HCT116 (cell line): Measurements from ENCODE around the gene PTPN23. TPM values are rescaled to one million over a fixed set of nuclear protein-coding genes. Genes with fewer than 3 reads are reported as not detected.

Experiments used
- ATAC-seq: fragments of 200-7000 bp; cut with Tn5 transposase; 2 replicates; pipeline ENCODE4 v1.9.1; 2020; ENCODE audit warnings: mild to moderate bottlenecking, moderate library complexity
- BruUV-seq: library from RNA; stranded (reverse); fragments of 400-500 nt; replicated peaks from 2 replicates; lab custom pipeline; 2021; lab: Mats Ljungman, UMichigan
- CTCF ChIA-PET: fragments of 300-600 bp; sonication (Branson Sonifier 250); formaldehyde crosslinking; loops from one replicate; lab custom pipeline; 2021; ENCODE audit warnings: antibody characterized with exemption; lab: Charles Lee
- POLR2A ChIA-PET: fragments of 300-600, 350-600 bp; sonication (Branson Sonifier 250); formaldehyde crosslinking; loops from one replicate; lab custom pipeline; 2021; ENCODE audit warnings: antibody characterized with exemption; lab: Charles Lee
- RAD21 ChIA-PET, 2 experiments: fragments of 300-600 bp; sonication (Branson Sonifier 250); formaldehyde crosslinking; loops; one replicate each; lab custom pipeline; 2023; ENCODE audit warnings: low total read pairs in 2 of 2; ENCODE audit not compliant: uncharacterized antibody in 2 of 2, unreplicated experiment in 2 of 2, low non-redundant PET in 1 of 2; lab: Charles Lee
- DNase-seq: peaks from one replicate; pipeline ENCODE4 v3.0.0-alpha.2; 2010; ENCODE audit warnings: low read depth, low spot score
- H2AFZ ChIP-seq: fragments of 200-600 bp; shearing (Covaris generic), sonication (generic); 2 replicates; pipeline ENCODE4 v1.6.1; 2017; ENCODE audit warnings: low read depth, mixed run types, mixed read lengths, antibody characterized with exemption, low read length; ENCODE audit not compliant: poor library complexity, severe bottlenecking
- H3K27ac ChIP-seq: 2 replicates; pipeline ENCODE4 v1.5.1; 2012; ENCODE audit warnings: low read depth, low read length
- H3K27me3 ChIP-seq: fragments of 200-600 bp; sonication (generic); 2 replicates; pipeline ENCODE4 v1.6.1; 2016; ENCODE audit warnings: mixed run types, low read length, mixed read lengths; ENCODE audit not compliant: insufficient read depth
- H3K36me3 ChIP-seq, 2 experiments: fragments of 200-500 bp in 1 of 2; fragments of 200-600 bp in 1 of 2; sonication (Bioruptor generic) in 1 of 2; sonication (generic) in 1 of 2; 2 replicates each; pipeline versions ENCODE4 v1.5.1 to v1.6.1; 2014 to 2016; ENCODE audit warnings: low read length in 2 of 2, inconsistent platforms in 1 of 2, mixed read lengths in 1 of 2, mixed run types in 1 of 2; ENCODE audit not compliant: insufficient read depth in 2 of 2, control insufficient read depth in 1 of 2
- H3K4me1 ChIP-seq, 2 experiments: fragments of 200-600 bp in 1 of 2; sonication (generic) in 1 of 2; 2 replicates each; pipeline versions ENCODE4 v1.5.1 to v1.6.1; 2012 to 2017; ENCODE audit warnings: low read length in 2 of 2, inconsistent platforms in 1 of 2, mild to moderate bottlenecking in 1 of 2, mixed read lengths in 1 of 2, mixed run types in 1 of 2, moderate library complexity in 1 of 2; ENCODE audit not compliant: insufficient read depth in 2 of 2, control insufficient read depth in 1 of 2
- H3K4me2 ChIP-seq: fragments of 200-600 bp; sonication (generic); 2 replicates; pipeline ENCODE4 v1.6.1; 2017; ENCODE audit warnings: mixed run types, low read length, mixed read lengths
- H3K4me3 ChIP-seq, 2 experiments: fragments of 200-600 bp in 1 of 2; sonication (generic) in 1 of 2; replicated peaks in 1 of 2; 2 replicates each; pipeline ENCODE4 v1.5.1; 2011 to 2016; ENCODE audit warnings: low read length in 2 of 2, control low read depth in 1 of 2, low read depth in 1 of 2, mild to moderate bottlenecking in 1 of 2, mixed read lengths in 1 of 2, mixed run types in 1 of 2
- H3K79me2 ChIP-seq: fragments of 200-600 bp; sonication (generic); 2 replicates; pipeline ENCODE4 v1.6.1; 2017; ENCODE audit warnings: mild to moderate bottlenecking, mixed run types, low read length, moderate library complexity, mixed read lengths; ENCODE audit not compliant: insufficient read depth
- H3K9ac ChIP-seq: fragments of 200-600 bp; sonication (generic); 2 replicates; pipeline ENCODE4 v1.6.1; 2016; ENCODE audit warnings: low read length, mixed read lengths
- H3K9me2 ChIP-seq: fragments of 200-600 bp; sonication (generic), shearing (Covaris generic); 2 replicates; pipeline ENCODE4 v1.6.1; 2017; ENCODE audit warnings: mixed run types, mild to moderate bottlenecking, moderate library complexity; ENCODE audit not compliant: insufficient read depth
- H3K9me3 ChIP-seq, 2 experiments: fragments of 200-500 bp in 1 of 2; fragments of 200-600 bp in 1 of 2; sonication (Bioruptor generic) in 1 of 2; sonication (generic) in 1 of 2; 2 replicates each; pipeline ENCODE4 v1.6.1; 2014 to 2017; ENCODE audit warnings: low read length in 2 of 2, mixed read lengths in 2 of 2, inconsistent platforms in 1 of 2, low read depth in 1 of 2, mild to moderate bottlenecking in 1 of 2, mixed run types in 1 of 2, moderate library complexity in 1 of 2; ENCODE audit not compliant: control insufficient read depth in 1 of 2, insufficient read depth in 1 of 2
- H4K20me1 ChIP-seq: fragments of 200-600 bp; sonication (generic), shearing (Covaris generic); 2 replicates; pipeline ENCODE4 v1.6.1; 2017; ENCODE audit warnings: mixed run types, mild to moderate bottlenecking, moderate library complexity; ENCODE audit not compliant: insufficient read depth
- CBX3 ChIP-seq: IDR thresholded peaks from 2 replicates; pipeline ENCODE4 v1.6.1; 2012; ENCODE audit warnings: low read depth
- POLR2A ChIP-seq: IDR thresholded peaks from 2 replicates; pipeline ENCODE4 v1.7.0; 2011; ENCODE audit warnings: borderline replicate concordance; ENCODE audit not compliant: insufficient read depth, insufficient read length; ENCODE audit errors: extremely low read depth
- POLR2AphosphoS5 ChIP-seq: IDR thresholded peaks from 2 replicates; pipeline ENCODE4 v1.6.1; 2011; ENCODE audit warnings: mild to moderate bottlenecking, low read depth, low read length, moderate library complexity
- RAD21 ChIP-seq: IDR thresholded peaks from 2 replicates; pipeline ENCODE4 v1.6.1; 2012; ENCODE audit warnings: low read depth, mild to moderate bottlenecking
- SP1 ChIP-seq: IDR thresholded peaks from 2 replicates; pipeline ENCODE4 v1.6.1; 2012; ENCODE audit warnings: low read depth
- SRF ChIP-seq: IDR thresholded peaks from 2 replicates; pipeline ENCODE4 v1.6.1; 2012; ENCODE audit warnings: low read depth
- YY1 ChIP-seq: IDR thresholded peaks from 2 replicates; pipeline ENCODE4 v1.6.1; 2011; ENCODE audit warnings: low read length, low read depth, moderate library complexity, mild to moderate bottlenecking; ENCODE audit not compliant: insufficient replicate concordance; ENCODE audit errors: extremely low read depth
- ZFX ChIP-seq: fragments of 450-650 bp; IDR thresholded peaks from 2 replicates; pipeline ENCODE4 v1.6.1; 2017
- ZNF274 ChIP-seq: fragments of 200-500 bp; sonication (Bioruptor generic); IDR thresholded peaks from 2 replicates; pipeline ENCODE4 v1.6.1; 2014; ENCODE audit warnings: mild to moderate bottlenecking, low read depth, low read length, inconsistent platforms
- intact Hi-C: fragments of 100-400 bp; cut with micrococcal nuclease; formaldehyde crosslinking; loops from 2 replicates; pipeline ENCODE4 v1.10.0; 2022
- total RNA-seq: library from RNA; stranded (reverse); gene quantifications from one replicate; pipeline ENCODE4 v1.2.1, GENCODE V29; 2021; ENCODE audit not compliant: unreplicated experiment
- TF ChIP-seq, protein P1 (sequence below): IDR thresholded peaks from 2 replicates; pipeline ENCODE4 v1.6.1; 2011; ENCODE audit warnings: mild to moderate bottlenecking, low read length, moderate library complexity; ENCODE audit not compliant: insufficient replicate concordance; ENCODE audit errors: extremely low read depth
- TF ChIP-seq, protein P2 (sequence below): IDR thresholded peaks from 2 replicates; pipeline ENCODE4 v1.6.1; 2012

The PTPN23 gene
- total RNA-seq, 1 experiment from 2014 or later: 56.5 TPM

DNA sequence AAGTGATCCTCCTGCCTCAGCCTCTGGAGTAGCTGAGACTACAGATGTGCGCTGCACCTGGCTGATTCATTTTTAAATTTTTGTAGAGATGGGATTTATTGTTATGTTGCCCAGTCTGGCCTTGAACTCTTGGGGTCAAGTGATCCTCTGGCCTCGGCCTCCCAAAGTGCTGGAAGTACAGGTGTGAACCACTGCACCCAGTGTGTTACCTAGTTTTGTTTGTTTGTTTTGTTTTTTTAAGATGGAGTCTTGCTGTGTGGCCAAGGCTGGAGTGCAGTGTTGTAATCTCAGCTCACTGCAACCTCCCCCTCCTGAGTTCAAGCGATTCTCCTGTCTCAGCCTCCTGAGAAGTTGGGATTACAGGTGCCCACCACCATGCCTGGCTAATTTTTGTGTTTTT lies 12.1 kb downstream of the PTPN23 start:
- peaks cover 10 to 26% of the 10 kb centered on the region in 2 experiments for H3K4me1 ChIP-seq
- ATAC-seq (no peak), DNase-seq (no peak)
- peaks cover 89% of the 10 kb centered on the region for H3K79me2 ChIP-seq
- H3K27me3 ChIP-seq: no peaks in the 10 kb centered on the region
- no peak overlapping the region for H3K27ac ChIP-seq
- H2AFZ ChIP-seq: no peak overlapping the region
- no peaks in the 10 kb centered on the region for H3K9me3 ChIP-seq
- no peaks in the 10 kb centered on the region for H3K9me2 ChIP-seq
- no TSS peak for BruUV-seq
- ChIA-PET POLR2A (interaction anchor here (2.0 kb wide), 1 partner anchor 12 kb away, joined by 5 read pairs; the partner anchor contains the start of gene PTPN23), RAD21 (no interaction called here), CTCF (no interaction called here)
- H3K4me3 ChIP-seq: no peak overlapping the region
- H3K9ac ChIP-seq: no peak overlapping the region
- H3K4me2 ChIP-seq: no peak overlapping the region
- intact Hi-C loops: no loop called here
- H3K36me3 ChIP-seq: peaks cover 0 to 3% of the 10 kb centered on the region in 2 experiments; a peak in 1 of 4 replicates
- H4K20me1 ChIP-seq: peaks cover 11% of the 10 kb centered on the region; the same call in 1 of the 2 replicates
- TF ChIP-seq, protein P1, sequence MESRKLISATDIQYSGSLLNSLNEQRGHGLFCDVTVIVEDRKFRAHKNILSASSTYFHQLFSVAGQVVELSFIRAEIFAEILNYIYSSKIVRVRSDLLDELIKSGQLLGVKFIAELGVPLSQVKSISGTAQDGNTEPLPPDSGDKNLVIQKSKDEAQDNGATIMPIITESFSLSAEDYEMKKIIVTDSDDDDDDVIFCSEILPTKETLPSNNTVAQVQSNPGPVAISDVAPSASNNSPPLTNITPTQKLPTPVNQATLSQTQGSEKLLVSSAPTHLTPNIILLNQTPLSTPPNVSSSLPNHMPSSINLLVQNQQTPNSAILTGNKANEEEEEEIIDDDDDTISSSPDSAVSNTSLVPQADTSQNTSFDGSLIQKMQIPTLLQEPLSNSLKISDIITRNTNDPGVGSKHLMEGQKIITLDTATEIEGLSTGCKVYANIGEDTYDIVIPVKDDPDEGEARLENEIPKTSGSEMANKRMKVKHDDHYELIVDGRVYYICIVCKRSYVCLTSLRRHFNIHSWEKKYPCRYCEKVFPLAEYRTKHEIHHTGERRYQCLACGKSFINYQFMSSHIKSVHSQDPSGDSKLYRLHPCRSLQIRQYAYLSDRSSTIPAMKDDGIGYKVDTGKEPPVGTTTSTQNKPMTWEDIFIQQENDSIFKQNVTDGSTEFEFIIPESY: no peak
- TF ChIP-seq POLR2A (no peak), YY1 (no peak), ZNF274 (no peak), CBX3 (no peak), SRF (no peak), POLR2AphosphoS5 (no peak), SP1 (no peak), ZFX (no peak), RAD21 (no peak)
- TF ChIP-seq, protein P2, sequence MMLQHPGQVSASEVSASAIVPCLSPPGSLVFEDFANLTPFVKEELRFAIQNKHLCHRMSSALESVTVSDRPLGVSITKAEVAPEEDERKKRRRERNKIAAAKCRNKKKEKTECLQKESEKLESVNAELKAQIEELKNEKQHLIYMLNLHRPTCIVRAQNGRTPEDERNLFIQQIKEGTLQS: no peak
